OCI-LY3 (cell line): ENCODE data around the gene ZDHHC13.

ENCODE experiments used
- H2AFZ ChIP-seq: fragments of 200-600, 300-600 bp; shearing (Covaris generic); 2 replicates; pipeline ENCODE4 v1.6.0; 2014; ENCODE audit warnings: antibody characterized with exemption, low read depth, low read length
- H3K27ac ChIP-seq: fragments of 200-600, 300-600 bp; sonication (generic); 2 replicates; pipeline ENCODE4 v1.5.1; 2014; ENCODE audit warnings: mild to moderate bottlenecking, low read length, moderate library complexity, mixed read lengths
- H3K27me3 ChIP-seq: fragments of 200-600, 300-600 bp; sonication (generic); 2 replicates; pipeline ENCODE4 v1.6.1; 2014; ENCODE audit warnings: low read depth, low read length, mixed read lengths
- H3K36me3 ChIP-seq: fragments of 200-600, 300-600 bp; sonication (generic); replicated peaks from 2 replicates; pipeline ENCODE3; 2014; ENCODE audit warnings: low read depth, low read length, mixed read lengths
- H3K4me1 ChIP-seq: fragments of 300-600, 200-600 bp; sonication (generic); 2 replicates; pipeline ENCODE4 v1.6.1; 2014; ENCODE audit warnings: low read length, mixed read lengths
- H3K4me2 ChIP-seq: fragments of 200-600, 300-600 bp; sonication (generic); 2 replicates; pipeline ENCODE4 v1.6.1; 2014; ENCODE audit warnings: low read length, mixed read lengths
- H3K4me3 ChIP-seq: fragments of 300-600, 200-600 bp; sonication (generic); 2 replicates; pipeline ENCODE4 v1.5.1; 2014; ENCODE audit warnings: antibody characterized with exemption, mild to moderate bottlenecking, low read length, moderate library complexity
- H3K79me2 ChIP-seq: fragments of 300-600, 200-600 bp; shearing (Covaris generic); 2 replicates; pipeline ENCODE4 v1.6.1; 2014; ENCODE audit warnings: mild to moderate bottlenecking, low read length, mixed read lengths
- H3K9ac ChIP-seq: fragments of 300-600, 200-600 bp; shearing (Covaris generic); 2 replicates; pipeline ENCODE4 v1.6.0; 2014; ENCODE audit warnings: mild to moderate bottlenecking, low read length, moderate library complexity
- H3K9me3 ChIP-seq: fragments of 200-600, 300-600 bp; shearing (Covaris generic); 2 replicates; pipeline ENCODE4 v1.6.1; 2014; ENCODE audit warnings: low read length, mixed read lengths; ENCODE audit not compliant: insufficient read depth
- H4K20me1 ChIP-seq: fragments of 200-600, 300-600 bp; sonication (generic); 2 replicates; pipeline ENCODE4 v1.6.1; 2016; ENCODE audit warnings: low read length, mixed read lengths; ENCODE audit not compliant: insufficient read depth
- CTCF ChIP-seq: fragments of 200-600, 300-600 bp; sonication (generic); IDR thresholded peaks from 2 replicates; pipeline ENCODE4 v1.5.1; 2014; ENCODE audit warnings: antibody characterized with exemption, low read length, low read depth
- EZH2phosphoT487 ChIP-seq: fragments of 200-600 bp; shearing (Covaris generic); IDR thresholded peaks from 2 replicates; pipeline ENCODE4 v1.6.1; 2018; ENCODE audit warnings: antibody characterized with exemption, mixed run types, low read depth

Gene ZDHHC13

DNA sequence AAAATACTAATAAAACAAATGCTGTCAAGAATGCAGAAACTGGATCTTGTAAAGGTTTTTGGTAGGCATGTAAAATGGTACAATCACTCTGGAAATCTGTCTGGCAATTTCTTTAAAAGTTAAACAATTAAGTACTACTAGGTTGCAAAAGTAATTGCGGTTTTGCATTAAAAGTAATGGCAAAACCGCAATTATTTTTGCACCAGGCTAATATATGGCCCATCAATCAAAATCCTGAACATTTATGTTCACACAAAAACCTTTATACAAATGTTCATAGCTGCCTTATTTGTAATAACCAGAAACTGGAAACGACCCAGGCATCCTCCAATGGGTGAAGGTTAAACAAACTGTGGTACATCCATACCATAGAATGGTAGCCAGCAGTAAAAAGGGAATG, 24.6 kb upstream of the ZDHHC13 start:
- no peak overlapping the region for H2AFZ ChIP-seq
- no peak for TF ChIP-seq CTCF
- H3K9ac ChIP-seq = no peak overlapping the region

GRCh38 chr11:19092850-19093249, 24.1 kb upstream of the ZDHHC13 start:
- Histone ChIP-seq H3K4me3 (no peak overlapping the region), H3K27me3 (peaks cover 41% of the 10 kb centered on the region), H3K9ac (no peak overlapping the region), H3K9me3 (no peaks in the 10 kb centered on the region), H2AFZ (no peak overlapping the region), H4K20me1 (no peaks in the 10 kb centered on the region), H3K36me3 (no peaks in the 10 kb centered on the region), H3K27ac (no peak overlapping the region), H3K79me2 (no peaks in the 10 kb centered on the region), H3K4me1 (no peaks in the 10 kb centered on the region), H3K4me2 (no peak overlapping the region)
- no peak for TF ChIP-seq CTCF
- no peak for TF ChIP-seq EZH2phosphoT487

More for the DNA sequence above, 24.6 kb upstream of the ZDHHC13 start:
- no peak overlapping the region for H3K27ac ChIP-seq
- H3K36me3 ChIP-seq = no peaks in the 10 kb centered on the region
- no peaks in the 10 kb centered on the region for H3K9me3 ChIP-seq
- H3K4me3 ChIP-seq = no peak overlapping the region
- H3K4me2 ChIP-seq = no peak overlapping the region
- no peaks in the 10 kb centered on the region for H3K4me1 ChIP-seq
- H3K79me2 ChIP-seq = no peaks in the 10 kb centered on the region
- no peaks in the 10 kb centered on the region for H4K20me1 ChIP-seq
- H3K27me3 ChIP-seq = peaks cover 39% of the 10 kb centered on the region

DNA sequence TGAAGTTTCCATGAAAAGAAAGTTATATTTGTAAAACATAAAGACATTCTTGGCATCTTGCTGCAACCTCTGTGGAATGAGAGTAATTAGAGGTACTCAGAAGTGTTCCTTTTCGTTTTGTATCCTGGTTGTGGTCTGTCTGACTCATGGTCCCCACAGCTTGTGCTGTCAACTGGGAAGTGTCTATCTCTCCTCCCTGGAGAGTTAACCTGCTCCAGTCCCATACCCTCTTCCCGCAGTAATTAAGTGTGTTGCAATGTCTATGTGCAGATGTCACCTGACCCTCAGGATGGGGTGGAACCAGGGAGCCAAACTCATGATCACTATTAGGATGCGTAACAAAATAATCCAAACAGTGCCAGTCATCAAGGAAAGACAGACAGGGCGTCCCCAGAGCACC, 23.0 kb upstream of the ZDHHC13 start:
- Histone ChIP-seq H2AFZ (no peak overlapping the region), H3K79me2 (no peaks in the 10 kb centered on the region), H3K4me1 (no peaks in the 10 kb centered on the region), H3K27me3 (peaks cover 41% of the 10 kb centered on the region), H4K20me1 (no peaks in the 10 kb centered on the region), H3K27ac (no peak overlapping the region), H3K9ac (no peak overlapping the region), H3K4me3 (no peak overlapping the region), H3K36me3 (no peaks in the 10 kb centered on the region), H3K9me3 (no peaks in the 10 kb centered on the region), H3K4me2 (no peak overlapping the region)
- TF ChIP-seq EZH2phosphoT487 = no peak
- TF ChIP-seq CTCF = no peak

GRCh38 chr11:19094859-19095258, 22.1 kb upstream of the ZDHHC13 start:
- TF ChIP-seq EZH2phosphoT487 (no peak), CTCF (no peak)
- Histone ChIP-seq H3K79me2 (no peaks in the 10 kb centered on the region), H3K27me3 (peaks cover 44% of the 10 kb centered on the region), H3K4me1 (no peaks in the 10 kb centered on the region), H3K36me3 (no peaks in the 10 kb centered on the region), H3K9ac (no peak overlapping the region), H3K4me3 (no peak overlapping the region), H3K4me2 (no peak overlapping the region), H4K20me1 (no peaks in the 10 kb centered on the region), H3K27ac (no peak overlapping the region), H2AFZ (no peak overlapping the region), H3K9me3 (no peaks in the 10 kb centered on the region)
